Left lobe of liver (tissue), 2 donors: ENCODE data around the gene GSDMA. TPM values are rescaled to one million over a fixed set of nuclear protein-coding genes. Genes with fewer than 3 reads are reported as not detected.

Experiments
- ATAC-seq: fragments of 200-7000 bp; cut with Tn5 transposase; one replicate; pipeline ENCODE4 v1.9.1; 2020; ENCODE audit warnings: mild to moderate bottlenecking, moderate library complexity
- DNase-seq: peaks from one replicate; pipeline ENCODE4 v3.0.0-alpha.2; 2020; ENCODE audit warnings: low spot score
- total RNA-seq: library from RNA; stranded (reverse); gene quantifications from one replicate; pipeline ENCODE4 v1.2.1, GENCODE V29; 2021
- donor health status: DM: no; HTN: no; CAD: no; lungs with moderate emphysema.
- donor health status: DM: no; HTN: yes; CAD: no.

Gene GSDMA
- total RNA-seq, 1 donor from 2014 or later = not detected

DNA sequence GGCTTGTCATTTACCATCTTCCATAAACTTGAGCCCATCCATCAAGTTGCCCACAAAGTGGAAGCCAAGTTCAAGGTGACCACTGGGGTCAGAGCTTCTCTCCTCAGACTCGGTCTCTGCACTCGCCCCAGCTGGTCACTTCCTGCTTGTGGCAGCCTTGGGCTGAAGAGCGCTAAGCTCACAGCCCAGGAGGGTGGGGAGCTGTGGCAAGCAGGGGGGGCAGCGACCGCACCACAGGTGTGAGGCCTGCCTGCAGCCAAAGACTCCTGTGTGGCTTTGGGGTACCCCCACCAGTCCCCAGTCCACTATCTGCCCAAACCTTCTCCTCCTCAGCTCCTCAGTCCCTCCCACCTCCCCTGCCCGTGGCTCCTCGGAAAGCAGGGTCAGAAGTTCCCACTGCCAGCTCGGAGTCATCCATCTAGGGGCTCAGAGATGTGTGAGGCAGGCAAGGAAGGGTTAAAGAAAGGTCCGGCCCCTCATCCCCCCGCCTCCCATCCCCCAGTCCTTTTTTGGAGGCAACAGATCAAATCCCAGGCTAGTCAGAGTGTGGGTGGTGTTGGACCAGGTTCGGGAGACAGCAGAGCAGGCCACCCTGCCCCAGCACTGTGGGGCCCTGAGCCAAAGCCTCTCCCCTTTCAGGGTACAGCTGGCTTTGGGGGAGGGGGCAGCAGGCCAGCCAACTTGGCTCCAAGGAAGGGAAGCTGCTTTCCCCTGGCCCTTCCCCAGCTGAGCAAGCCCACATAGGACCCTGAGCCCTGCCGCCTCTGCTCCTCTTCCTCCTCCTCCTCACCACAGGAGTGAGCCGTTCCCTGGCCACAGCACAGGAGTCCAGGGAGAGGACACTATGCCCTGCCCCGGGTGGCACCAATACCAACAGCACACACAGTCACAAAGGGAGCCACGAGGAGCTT lies 55.7 kb downstream of the GSDMA start:
- ATAC-seq (peak; percentile 37), DNase-seq (no peak)

DNA sequence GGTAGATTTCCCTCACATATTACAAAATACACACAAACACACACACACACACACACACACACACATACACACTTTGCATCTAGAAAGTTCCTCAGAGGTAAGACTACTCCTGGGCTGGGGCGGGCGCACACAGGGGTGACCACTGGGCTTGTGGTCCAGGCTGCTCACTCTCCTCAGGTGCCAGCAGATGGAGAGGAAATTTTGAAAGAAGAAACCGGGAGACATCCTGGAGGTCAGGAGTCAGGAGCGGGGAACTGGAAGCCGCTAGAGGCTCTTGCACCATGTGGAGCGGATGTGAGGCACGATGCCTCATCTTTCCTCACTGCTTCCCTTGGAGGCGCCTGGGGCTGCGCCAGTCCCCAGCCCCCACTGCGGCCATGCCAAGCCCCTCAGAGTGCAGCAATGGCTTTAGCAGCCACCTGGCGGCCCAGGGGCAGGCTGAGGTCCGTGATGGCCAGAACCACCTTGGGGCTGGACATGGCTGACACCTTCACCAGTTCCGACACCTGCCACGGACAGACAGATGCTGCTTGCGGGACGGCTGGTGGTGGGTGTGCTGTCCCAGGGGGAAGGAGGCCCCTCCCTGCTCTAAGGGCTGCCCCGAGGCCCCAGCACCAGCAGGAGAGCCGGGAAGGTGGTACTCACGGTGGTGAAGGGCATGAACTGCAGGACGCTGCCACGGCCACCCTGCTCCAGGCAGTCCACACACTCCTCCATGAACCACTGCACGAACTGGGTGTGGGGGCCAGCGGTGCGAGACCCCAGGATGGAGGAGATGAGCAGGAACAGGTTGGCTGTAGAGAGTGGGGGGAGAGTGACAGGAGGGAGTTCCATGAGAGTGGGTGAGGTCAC lies 56.6 kb downstream of the GSDMA start:
- no peak for DNase-seq
- no peak for ATAC-seq

DNA sequence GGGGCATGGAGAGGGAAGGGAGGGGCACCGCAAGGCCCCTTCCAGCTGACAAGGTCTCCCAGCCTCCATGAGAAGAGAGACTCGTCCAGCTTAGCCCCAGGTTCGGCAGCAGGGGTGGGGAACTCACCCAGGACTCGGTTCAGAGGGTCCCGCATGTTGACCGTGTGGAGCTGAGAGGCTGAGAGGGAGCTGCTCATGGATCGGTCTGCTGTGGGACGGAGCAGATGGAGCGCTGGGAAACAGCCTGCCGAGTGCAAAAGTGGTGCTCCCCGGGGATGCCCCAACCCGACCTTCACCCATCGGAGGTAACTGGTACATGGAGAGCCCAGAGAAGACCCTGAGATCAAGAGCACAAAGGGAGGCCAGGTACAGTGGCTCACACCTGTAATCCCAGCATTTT lies 57.3 kb downstream of the GSDMA start:
- DNase-seq (no peak), ATAC-seq (no peak)

DNA sequence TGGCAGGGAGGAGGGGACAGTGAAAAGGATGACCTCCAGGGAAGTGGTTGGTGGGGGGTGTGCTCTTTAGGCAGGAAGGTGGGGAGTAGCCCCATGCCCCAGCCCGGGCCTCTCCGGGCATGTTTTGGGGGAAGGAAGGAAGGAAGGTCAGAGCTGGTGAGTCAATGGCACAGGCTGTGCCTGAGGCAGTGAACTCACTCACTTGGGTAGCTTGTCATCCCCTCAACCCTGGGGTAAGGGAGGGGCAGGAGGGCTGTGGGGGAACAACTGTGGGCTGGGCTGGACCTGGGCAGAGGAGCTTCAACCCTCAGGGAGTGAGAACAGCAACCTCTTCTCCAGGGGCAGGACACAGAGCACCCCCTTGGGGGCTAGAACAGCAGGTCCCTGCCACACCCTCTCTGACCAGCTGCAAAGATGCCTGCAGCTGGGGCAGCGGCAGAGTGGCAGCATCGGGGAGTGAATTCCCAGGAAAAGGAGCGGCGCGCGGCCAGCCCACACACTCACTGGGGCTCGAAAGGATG lies 58.7 kb downstream of the GSDMA start:
- DNase-seq = no peak
- no peak for ATAC-seq

DNA sequence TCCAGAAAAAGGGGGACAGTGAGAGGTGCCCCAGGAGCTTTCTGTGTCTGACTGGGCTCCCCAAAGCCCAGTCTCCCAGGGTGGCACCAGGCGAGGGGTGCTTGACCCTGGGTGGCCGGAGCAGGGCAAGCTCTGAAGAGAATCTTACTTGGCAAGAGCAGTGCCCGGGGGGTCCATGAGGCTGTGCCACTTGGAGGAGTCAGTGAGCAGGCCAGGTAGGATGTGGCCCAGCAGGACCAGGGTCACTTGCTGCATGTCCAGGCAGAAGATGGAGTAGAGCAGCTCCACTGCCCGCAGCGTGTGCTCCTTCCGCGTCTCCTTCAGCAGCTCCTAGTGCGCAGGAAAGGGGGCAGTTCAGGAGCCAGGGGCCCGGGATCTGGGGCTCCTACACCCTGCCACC lies 59.7 kb downstream of the GSDMA start:
- no peak for DNase-seq
- no peak for ATAC-seq

DNA sequence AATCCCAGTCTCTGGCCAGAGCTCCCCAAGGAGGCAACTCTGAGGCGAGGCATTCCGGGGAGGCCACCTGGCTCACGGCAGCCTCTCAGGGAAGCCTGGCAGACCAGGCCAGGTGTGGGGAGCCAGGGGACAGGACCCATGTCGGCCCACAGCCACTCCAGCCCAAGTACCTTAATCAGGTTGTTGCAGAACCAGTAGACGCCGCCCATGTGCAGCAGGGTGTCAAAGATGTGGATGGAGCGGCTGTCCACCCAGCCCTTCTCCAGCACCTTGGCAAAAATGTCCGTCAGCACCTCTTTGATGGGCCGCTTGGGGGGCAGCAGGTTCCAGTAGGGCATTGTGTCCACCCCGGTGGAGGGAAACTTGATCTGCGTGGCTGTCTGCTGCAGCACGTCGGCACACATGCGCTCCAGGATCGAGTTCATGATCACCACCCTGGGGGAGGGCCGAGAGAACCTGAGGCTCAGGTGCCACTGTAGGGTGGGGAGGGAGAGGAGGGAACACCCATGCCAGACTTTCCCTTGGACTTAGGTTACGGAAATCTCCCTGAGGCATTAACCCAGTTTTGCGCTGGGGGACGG lies 60.2 kb downstream of the GSDMA start:
- ATAC-seq (no peak), DNase-seq (no peak)

DNA sequence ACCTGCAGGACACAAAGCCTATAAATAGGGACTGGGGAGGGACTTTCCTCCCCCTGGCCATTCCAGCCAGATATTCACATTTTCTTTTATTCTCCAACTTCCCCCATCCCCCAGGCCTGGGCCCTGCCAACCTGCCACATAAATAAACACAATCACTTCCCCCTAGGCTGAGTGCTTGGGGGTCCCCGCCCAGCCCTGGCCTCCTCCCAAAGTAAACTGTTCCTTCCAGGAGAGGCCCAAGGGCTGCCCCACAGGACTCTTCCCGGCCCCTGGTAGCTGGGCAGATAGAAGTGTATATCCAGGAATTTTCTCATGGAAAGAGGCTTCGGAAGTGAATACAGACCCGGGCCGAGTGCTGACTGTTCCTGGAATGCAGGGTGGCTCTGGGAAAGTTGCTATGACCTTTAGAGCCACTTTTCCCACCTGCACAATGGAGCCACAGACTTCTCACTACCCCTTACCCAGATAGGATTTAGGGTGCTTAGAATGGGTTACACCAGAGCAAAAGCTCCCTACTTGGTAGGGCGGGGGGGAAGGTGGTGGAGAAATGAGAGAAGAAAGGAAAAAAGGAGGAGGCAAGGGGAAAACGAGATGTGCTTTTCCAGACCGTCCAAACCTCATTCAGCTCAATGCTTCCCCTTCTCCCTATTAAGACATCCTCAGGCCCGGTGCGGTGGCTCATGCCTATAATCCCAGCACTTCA lies 60.9 kb downstream of the GSDMA start:
- DNase-seq (no peak), ATAC-seq (no peak)

DNA sequence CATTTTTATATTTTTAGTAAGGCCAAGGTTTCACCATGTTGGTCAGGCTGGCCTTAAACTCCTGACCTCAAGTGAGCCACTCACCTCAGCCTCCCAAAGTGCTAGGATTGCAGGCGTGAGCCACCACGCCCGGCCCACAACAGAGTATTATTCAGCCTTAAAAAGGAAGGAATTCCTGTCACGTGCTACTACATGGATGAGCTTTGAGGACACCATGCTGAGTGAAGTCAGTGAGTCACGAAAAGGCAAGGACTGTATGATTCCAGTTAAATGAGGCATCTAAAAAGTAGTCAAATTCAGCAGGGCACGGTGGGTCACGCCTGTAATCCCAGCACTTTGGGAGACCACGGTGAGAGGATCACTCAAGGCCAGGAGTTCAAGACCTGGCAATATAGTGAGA lies 62.1 kb downstream of the GSDMA start:
- ATAC-seq (no peak), DNase-seq (no peak)

DNA sequence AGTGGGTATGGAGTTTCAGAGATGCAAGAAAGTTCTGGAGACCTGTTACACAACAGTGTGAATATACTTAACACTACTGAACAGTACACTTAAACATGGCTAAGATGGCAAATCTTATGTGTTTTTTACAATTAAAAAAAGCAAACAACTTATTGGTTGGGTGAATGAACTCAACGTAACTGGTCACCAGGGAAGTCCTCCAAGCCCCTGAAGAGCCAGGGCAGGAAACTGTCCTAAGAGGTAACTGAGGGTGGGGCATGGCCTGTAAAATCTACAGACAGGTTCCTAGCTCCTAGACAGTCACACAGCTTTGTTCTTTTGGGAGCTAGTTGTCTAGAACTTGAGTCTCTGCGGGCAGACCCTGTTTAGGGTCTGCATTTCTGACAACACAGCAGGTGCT lies 62.8 kb downstream of the GSDMA start:
- DNase-seq = no peak
- ATAC-seq = no peak

DNA sequence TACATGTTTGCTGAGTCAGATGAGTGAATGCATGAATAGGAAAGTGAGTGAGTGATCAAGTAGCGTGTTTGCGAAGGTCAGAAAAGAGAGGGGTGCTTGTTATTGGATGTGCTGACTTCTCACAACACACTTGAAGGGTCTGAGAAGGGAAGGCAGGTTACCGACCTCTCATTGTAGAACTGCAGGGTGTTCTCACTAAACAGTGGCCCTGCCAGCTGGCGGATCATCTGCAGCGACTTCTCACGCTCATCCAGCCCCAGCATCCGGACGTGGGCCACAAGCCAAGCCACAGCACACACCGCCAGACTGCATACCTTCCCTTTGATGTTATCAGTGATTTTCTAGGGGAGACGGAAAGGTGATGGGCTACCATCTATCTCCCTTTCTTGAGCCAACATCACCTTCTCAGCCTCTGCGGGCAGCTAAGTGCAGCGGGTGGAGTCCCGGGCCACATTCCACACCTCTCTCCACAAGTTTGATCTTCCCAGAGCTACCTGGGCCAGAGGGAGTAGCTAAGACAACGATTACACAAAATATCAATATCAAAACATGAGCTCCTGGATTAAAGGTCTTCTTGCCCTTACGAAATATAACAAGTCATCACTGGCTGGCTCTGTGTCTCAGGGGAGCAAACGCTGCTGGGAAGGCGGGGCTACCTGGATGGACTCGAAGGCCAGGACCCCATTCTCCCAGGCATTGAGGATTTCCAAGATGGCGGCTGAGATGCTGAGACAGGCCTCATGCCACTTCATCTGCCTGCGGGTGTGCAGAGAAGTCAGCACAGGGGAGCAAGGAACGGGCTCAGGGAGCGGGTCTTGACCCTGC lies 63.4 kb downstream of the GSDMA start:
- ATAC-seq (peak; percentile 33), DNase-seq (no peak)

DNA sequence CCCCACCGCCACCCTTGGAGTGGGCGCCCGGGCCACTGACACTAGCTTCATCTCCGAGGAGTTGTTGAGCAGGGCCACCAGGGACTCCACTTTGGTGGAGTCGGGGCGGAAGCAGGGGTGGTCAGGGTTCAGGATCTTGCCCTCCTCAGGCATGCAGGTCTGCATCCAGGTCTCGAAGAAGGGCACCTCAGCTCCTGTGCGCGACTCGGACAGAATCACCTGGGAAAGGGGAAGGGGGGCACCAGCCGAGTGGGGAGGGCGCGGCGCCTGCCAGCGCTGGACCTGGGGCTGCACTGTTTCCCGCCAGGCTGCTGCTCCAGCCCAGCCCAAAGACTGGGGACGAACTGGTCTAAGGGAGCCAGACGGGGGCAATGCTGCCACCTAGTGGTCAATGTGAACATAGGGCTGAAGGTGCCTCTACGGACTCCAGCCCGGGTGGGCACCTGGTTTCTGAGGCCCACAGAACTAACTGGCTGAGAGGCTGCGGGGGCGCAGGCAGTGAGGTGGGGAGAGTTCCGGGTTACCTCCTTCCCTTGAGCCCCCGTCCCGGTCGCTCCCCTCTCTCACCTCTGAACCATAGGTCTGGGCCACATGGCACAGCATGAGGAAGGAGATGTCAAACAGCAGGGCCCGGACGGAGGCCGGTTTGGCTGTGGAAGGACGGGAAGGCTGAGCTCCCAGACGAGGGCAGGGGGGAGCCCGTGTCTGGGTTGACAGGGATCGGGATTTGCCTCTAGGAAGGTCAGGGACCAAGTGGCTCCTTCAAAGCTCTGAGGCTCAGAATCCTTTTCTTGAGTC lies 64.2 kb downstream of the GSDMA start:
- DNase-seq = peak; percentile 82

More for the DNA sequence above, 64.2 kb downstream of the GSDMA start:
- peak; percentile 96 for ATAC-seq

Other genes with a start within 250 kb of the GSDMA start
- 25.2 TPM for gene MIEN1, start 232.5 kb upstream of the GSDMA start, total RNA-seq
- gene GRB7, start 225.1 kb upstream of the GSDMA start, total RNA-seq = 12.0 TPM
- 0.63 TPM for gene IKZF3, start 98.7 kb upstream of the GSDMA start, total RNA-seq
- gene ZPBP2, start 94.8 kb upstream of the GSDMA start, total RNA-seq = not detected
- 32.2 TPM for gene GSDMB, start 44.4 kb upstream of the GSDMA start, total RNA-seq
- gene ORMDL3, start 35.4 kb upstream of the GSDMA start, total RNA-seq = 159 TPM
- gene LRRC3C, start 35.3 kb upstream of the GSDMA start, total RNA-seq = not detected
- 52.4 TPM for gene PSMD3, start 17.8 kb downstream of the GSDMA start, total RNA-seq
- not detected for gene CSF3, start 52.4 kb downstream of the GSDMA start, total RNA-seq
- gene MED24, start 91.4 kb downstream of the GSDMA start, total RNA-seq = 28.8 TPM
- 10.7 TPM for gene THRA, start 100.0 kb downstream of the GSDMA start, total RNA-seq
- 18.6 TPM for gene NR1D1, start 137.6 kb downstream of the GSDMA start, total RNA-seq
- gene MSL1, start 159.0 kb downstream of the GSDMA start, total RNA-seq = 45.9 TPM
- gene CASC3, start 177.5 kb downstream of the GSDMA start, total RNA-seq = 25.1 TPM
- gene RAPGEFL1, start 214.5 kb downstream of the GSDMA start, total RNA-seq = 19.3 TPM